CD4-positive, alpha-beta T cell treated with Interleukin-6 at 100 ng/mL for 8 hours (primary cell): ENCODE data around the gene CHPF2.

Experiments
- DNase-seq: peaks from one replicate; pipeline ENCODE4 v3.0.0-alpha.2; 2020; ENCODE audit warnings: mixed read lengths, low spot score

Gene CHPF2

DNA sequence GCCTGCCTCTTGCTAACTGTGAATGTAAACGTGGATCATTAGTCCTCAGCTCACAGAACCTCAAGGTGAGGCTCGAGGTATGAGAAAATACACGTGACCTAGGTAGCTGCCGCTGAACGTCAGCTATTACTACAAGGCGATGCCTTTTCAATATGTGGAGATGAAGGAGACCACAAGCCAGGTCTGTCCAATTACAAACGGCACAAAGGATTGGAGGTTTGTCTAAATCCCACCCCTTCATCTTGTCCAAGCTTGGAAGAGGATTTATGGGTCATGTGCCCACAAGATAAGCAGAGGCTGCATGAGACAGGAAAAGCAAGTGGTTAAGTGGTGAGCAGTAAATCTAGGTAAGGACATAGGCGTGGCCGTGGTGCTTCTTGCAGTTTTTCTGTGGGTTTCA, 25.4 kb upstream of the CHPF2 start:
- peak; percentile 39 for DNase-seq

GRCh38 chr7:151207315-151207714, 25.0 kb upstream of the CHPF2 start:
- no peak for DNase-seq

GRCh38 chr7:151207804-151208203, 24.5 kb upstream of the CHPF2 start:
- DNase-seq, result no peak

- no peak for DNase-seq
Observed at GRCh38 chr7:151208253-151208862, 23.9 kb upstream of the CHPF2 start.

DNA sequence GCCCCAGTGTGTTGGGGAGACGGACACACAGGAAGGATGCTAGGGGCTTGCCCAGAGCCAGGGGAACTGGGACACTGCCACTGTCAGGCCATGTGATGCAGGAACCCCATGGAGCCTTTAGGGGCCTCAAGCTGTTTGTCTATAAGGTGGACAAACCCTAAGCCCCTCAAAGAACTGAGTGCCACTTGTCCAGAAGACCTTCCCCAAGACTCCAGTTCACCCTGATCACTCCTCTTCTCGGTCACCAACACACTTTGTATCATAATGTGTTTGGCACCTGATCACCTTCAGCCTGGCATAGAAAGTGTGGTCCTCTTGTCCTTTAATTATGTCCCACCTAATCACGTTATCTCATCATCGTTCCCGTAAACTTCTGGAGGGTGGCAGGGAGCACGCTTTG, 22.7 kb upstream of the CHPF2 start:
- no peak for DNase-seq

DNA sequence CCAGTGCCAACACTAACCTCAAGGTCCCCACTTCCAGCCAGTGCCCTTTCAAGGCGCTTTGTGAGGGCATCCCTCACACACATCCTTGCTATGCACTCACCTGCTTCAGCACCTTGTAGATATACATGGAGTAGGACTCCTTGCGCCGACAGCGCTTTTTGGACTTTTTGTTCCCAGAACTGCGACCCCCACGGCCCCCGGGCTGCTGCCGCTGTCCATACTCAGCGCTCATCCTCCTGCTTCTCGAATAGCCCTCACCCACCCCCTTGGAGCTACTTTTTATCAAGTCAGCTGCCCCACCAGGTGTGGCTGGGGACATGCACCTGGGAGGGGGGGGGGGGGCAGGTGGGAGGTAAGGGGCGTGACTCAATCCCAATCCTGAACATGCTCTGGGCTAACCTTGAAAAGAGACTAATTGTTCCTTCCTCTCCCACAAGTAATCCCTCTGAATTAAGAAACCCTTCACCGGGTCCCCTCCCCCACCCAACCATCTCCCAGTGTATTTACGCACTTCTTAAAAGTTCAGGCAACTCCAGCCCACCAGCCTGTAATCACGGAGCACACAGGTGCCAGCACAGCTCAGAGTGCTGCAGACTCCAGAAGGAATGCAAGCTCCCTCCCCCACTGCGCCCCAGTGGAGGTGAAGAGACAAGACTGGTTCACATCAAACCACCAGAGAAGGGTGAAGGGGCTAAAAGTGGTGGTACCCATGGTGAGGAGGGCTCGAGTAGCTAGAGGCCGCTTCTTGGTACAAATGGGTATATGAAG, 22.0 kb upstream of the CHPF2 start, which contains the start of gene H2BK1:
Gene H2BK1 (minus strand): TSS at position 402 of the 768 bp plus-strand sequence. CDS start 170 bp downstream, at position 232.
- no peak for DNase-seq

GRCh38 chr7:151211155-151211772, 21.0 kb upstream of the CHPF2 start:
- no peak for DNase-seq

GRCh38 chr7:151212626-151213025, 19.7 kb upstream of the CHPF2 start:
- no peak for DNase-seq

- DNase-seq, result no peak
Observed at GRCh38 chr7:151213826-151214225, 18.5 kb upstream of the CHPF2 start.

GRCh38 chr7:151215396-151215795, 16.9 kb upstream of the CHPF2 start:
- DNase-seq, result no peak

DNA sequence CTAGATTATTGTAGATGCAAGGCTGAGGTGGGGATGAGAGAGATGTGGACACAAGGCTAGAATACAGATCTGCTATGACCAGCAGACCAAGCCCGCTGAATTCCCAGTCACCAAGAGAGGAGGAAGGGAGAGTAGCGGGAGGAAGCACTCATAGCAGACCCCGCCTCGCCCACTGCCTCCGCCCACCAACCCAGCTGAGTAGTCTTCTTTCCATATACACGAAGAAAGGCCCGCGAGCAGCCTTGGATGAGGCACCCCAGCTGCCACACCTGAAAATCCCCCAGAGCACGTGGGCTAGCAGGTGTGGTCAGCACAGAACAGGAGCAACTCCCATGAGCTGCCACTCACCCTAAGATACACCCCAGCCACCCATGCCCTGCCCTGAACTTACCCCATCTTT, 14.1 kb upstream of the CHPF2 start:
- no peak for DNase-seq

- DNase-seq, result no peak
Observed at GRCh38 chr7:151223728-151224127, 8.6 kb upstream of the CHPF2 start.

- no peak for DNase-seq
Observed at GRCh38 chr7:151225948-151226510, 6.3 kb upstream of the CHPF2 start.

GRCh38 chr7:151226560-151226874, 5.8 kb upstream of the CHPF2 start:
- no peak for DNase-seq

GRCh38 chr7:151226875-151227782, 5.2 kb upstream of the CHPF2 start, which contains the start of gene ABCF2:
ABCF2 (minus strand) TSS chr7:151227205; CDS start chr7:151226458, 747 bp downstream.
- peak; percentile 96 for DNase-seq

GRCh38 chr7:151228024-151228866, 4.0 kb upstream of the CHPF2 start:
- DNase-seq, result no peak

GRCh38 chr7:151229249-151229648, 3.0 kb upstream of the CHPF2 start:
- no peak for DNase-seq

- no peak for DNase-seq
Observed at GRCh38 chr7:151231080-151231479, 1.2 kb upstream of the CHPF2 start.

GRCh38 chr7:151232917-151233701, 826 bp downstream of the CHPF2 start:
- DNase-seq, result peak; percentile 49

DNA sequence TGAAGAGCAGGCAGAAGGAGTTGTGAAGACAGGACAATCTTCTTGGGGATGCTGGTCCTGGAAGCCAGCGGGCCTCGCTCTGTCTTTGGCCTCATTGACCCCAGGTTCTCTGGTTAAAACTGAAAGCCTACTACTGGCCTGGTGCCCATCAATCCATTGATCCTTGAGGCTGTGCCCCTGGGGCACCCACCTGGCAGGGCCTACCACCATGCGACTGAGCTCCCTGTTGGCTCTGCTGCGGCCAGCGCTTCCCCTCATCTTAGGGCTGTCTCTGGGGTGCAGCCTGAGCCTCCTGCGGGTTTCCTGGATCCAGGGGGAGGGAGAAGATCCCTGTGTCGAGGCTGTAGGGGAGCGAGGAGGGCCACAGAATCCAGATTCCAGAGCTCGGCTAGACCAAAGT, 1.5 kb downstream of the CHPF2 start:
- no peak for DNase-seq
